Measurements from ENCODE around the gene GATB.

DNA sequence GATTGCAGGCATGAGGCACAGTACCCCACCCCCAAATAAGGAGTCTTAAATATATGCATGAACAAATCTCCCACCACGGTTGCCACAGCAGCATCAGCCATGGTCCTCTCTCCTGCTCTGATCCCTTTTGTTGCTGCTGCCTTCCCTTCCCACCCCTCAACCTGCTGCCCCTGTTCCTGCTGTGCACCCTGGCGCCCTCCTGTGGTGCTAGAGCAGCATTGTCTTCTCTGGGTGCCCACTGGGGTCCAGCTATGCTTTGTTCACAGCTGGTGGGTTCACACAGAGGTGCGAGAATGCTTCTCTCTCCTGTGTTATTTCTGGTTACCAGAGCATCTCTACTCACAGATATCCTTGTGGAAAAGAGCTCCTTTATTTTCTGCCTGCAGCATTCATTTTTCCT, 116.2 kb downstream of the GATB start:
- no peak for TF ChIP-seq GLIS3 (CRISPR knock-in tag; IDR thresholded peaks at IDR 0.05)
- TF ChIP-seq, protein P1, sequence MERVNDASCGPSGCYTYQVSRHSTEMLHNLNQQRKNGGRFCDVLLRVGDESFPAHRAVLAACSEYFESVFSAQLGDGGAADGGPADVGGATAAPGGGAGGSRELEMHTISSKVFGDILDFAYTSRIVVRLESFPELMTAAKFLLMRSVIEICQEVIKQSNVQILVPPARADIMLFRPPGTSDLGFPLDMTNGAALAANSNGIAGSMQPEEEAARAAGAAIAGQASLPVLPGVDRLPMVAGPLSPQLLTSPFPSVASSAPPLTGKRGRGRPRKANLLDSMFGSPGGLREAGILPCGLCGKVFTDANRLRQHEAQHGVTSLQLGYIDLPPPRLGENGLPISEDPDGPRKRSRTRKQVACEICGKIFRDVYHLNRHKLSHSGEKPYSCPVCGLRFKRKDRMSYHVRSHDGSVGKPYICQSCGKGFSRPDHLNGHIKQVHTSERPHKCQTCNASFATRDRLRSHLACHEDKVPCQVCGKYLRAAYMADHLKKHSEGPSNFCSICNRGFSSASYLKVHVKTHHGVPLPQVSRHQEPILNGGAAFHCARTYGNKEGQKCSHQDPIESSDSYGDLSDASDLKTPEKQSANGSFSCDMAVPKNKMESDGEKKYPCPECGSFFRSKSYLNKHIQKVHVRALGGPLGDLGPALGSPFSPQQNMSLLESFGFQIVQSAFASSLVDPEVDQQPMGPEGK (CRISPR knock-in tag; IDR thresholded peaks at IDR 0.05; ENCODE audit: borderline replicate concordance): no peak
- no peak for TF ChIP-seq ISL1 (CRISPR knock-in tag; IDR thresholded peaks at IDR 0.05)
- no peak for TF ChIP-seq ZFP30 (CRISPR knock-in tag; IDR thresholded peaks at IDR 0.05)
- TF ChIP-seq TCF4 (CRISPR knock-in tag; IDR thresholded peaks at IDR 0.05; ENCODE audit: borderline replicate concordance): no peak
- TF ChIP-seq RARB (CRISPR knock-in tag; IDR thresholded peaks at IDR 0.05): no peak
- no peak for TF ChIP-seq CSDC2 (CRISPR knock-in tag; IDR thresholded peaks at IDR 0.05)
- no peak for TF ChIP-seq ZC3H10 (CRISPR knock-in tag; IDR thresholded peaks at IDR 0.05)
- TF ChIP-seq BACH2 (CRISPR knock-in tag; IDR thresholded peaks at IDR 0.05; ENCODE audit: borderline replicate concordance): no peak
- TF ChIP-seq, protein P2, sequence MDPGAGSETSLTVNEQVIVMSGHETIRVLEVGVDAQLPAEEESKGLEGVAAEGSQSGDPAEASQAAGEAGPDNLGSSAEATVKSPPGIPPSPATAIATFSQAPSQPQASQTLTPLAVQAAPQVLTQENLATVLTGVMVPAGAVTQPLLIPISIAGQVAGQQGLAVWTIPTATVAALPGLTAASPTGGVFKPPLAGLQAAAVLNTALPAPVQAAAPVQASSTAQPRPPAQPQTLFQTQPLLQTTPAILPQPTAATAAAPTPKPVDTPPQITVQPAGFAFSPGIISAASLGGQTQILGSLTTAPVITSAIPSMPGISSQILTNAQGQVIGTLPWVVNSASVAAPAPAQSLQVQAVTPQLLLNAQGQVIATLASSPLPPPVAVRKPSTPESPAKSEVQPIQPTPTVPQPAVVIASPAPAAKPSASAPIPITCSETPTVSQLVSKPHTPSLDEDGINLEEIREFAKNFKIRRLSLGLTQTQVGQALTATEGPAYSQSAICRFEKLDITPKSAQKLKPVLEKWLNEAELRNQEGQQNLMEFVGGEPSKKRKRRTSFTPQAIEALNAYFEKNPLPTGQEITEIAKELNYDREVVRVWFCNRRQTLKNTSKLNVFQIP (CRISPR knock-in tag; IDR thresholded peaks at IDR 0.05; ENCODE audit: borderline replicate concordance, low read depth): no peak
- TF ChIP-seq ZFP3 (CRISPR knock-in tag; IDR thresholded peaks at IDR 0.05): no peak
- no peak for TF ChIP-seq ZNF8 (CRISPR knock-in tag; IDR thresholded peaks at IDR 0.05)
